Nucleus accumbens (tissue), 56 donors: ENCODE results near the gene NEDD4L.
"Not testable (repeated sequence)": the region's sequence is repeated elsewhere in the genome, so short reads cannot be mapped to it uniquely, and the experiment has no call there.

Experiments
- DNase-seq, 56 donors: peaks; one replicate each; lab custom pipeline; 2025; lab: John Stamatoyannopoulos, UW

NEDD4L gene

DNA sequence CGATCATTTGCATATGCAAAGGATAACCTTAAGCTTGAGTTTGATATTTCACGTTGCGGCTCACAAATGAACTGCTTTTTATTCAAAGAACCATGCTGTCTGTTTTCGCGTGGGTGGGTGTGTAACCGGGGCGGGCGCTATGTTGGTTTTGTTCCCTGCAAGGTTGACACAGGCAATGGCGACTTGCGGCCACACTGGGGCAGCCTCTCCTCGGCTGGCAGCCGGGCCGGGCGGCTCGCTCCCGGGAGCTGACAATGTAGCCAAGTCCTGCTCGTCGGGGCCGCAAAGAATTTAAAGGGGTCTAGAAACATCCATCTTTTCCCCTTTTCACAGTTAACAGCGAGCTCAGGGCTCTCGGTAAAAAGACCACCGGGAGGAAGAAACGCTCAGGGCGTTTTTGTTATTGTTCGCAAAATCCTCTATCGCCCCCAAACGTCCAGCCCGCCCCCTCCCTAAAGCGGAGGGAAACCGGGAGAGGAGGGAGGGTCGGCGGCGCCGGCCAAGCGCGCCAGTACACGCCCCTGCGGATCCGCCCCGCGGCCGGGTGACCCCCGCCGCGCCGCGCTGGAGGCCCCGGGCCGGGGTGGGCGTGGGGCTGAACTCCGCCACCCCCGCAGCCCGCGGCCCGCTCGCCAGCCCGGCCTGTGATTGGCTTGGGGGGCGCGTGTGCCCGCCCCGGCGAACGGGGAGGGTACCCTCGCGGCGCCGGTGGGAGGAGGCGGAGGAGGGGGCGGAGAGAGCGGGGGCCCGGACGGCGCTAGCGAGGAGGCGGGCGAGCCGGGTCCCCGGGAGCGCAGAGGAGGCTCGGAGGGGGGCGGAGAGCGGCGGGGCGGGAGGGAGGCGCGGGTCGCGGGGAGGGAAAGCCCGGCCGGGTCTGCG is at the start of gene NEDD4L:
Gene NEDD4L (plus strand): TSS at position 736 of the 879 bp plus-strand sequence. CDS start 435 bp downstream, outside the sequence.
- peak; percentile 10 to 91 (median 74) for DNase-seq

DNA sequence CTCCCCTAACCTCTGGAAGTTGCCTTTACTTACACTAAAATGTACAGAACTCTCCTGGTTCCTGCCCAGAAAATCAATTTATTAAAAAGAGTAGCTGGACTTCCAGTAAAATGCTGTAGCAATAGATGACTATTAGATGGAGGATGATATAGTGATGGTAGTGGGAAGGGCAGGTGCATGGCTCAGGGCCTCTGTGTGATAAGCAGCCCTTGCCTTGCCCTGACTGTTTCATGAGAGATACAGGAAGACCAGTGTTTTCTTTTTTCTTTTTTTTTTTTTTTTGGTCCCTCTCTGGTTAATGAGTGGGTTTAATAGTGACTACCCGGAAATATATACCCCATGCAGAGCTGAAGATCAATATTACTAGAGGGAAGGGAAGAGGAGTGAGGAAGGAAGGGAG is 48.7 kb upstream of the NEDD4L start:
- no peak for DNase-seq

DNA sequence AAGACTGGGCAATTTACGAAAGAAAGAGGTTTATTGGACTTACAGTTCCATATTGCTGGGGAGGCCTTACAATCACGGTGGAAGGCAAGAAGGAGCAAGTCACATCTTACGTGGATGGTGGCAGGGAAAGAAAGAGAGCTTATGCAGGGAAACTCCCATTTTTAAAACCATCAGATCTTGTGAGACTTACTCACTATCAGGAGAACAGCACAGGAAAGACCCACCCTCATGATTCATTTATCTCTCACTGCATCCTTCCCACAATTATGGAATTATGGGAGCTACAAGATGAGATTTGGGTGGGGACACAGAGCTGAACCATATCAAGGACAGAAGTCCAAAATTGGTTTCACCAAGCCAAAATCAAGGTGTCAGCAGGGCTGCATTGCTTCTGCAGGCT is 47.1 kb upstream of the NEDD4L start:
- not testable (repeated sequence) for DNase-seq

DNA sequence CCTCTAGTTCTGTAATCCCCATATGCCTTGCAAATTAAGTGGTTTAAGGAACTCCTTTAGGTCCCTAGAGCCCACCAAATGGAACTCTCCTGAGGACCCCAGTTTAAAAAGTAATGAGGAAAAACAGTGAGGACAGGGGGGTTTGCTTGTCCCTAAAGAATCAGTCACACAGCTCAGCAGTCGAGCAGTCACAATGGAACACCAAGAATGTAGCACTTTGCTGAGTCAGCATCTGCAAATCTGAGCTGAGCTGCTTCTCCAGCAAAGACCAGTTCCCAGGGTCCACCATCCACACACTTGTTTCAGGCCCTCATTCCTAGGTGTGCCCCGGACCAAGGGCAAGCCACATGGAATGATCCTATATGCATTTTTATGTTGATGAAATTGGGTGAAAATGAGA is 46.2 kb upstream of the NEDD4L start:
- DNase-seq = no peak

DNA sequence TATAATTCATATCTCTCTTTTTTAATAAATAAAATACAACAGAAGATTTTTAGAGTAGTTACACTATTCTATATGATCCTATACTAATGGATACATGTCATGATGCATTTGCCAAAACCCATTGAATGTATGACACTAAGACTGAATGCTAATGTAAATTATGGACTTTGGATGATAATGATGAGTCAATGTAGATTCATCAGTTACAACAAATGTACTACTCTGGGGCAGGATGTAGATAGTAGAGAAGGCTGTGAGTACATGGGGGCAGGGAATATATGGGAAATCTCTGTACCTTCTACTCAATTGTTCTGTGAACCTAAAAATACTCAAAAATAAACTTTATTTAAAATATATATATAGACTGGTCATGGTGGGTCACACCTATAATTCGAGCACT is 45.6 kb upstream of the NEDD4L start:
- no peak for DNase-seq

DNA sequence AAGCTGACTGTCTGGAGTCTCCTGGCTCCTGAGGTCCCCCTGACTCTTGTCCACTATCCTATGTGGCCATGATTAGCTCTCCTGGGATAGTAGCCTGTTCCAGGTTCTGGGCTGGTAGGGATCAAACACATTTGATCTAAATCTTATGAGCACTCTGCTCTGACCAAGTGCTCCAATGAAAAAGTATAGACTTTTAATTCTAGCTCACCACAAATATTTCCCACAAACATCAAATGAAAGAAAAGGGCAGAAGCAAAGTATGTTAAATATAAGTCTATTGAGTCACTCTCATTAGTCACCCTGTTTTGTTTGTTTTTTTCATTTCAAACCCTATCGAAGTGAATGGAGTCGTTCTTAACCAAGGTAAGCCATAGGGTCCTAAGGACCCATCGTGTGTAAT is 39.7 kb upstream of the NEDD4L start:
- no peak for DNase-seq

- DNase-seq = no peak
Measured at GRCh38 chr18:58005011-58005410, 39.0 kb upstream of the NEDD4L start.

- DNase-seq = peak in 1 of 56 donors; percentile 2
Measured at GRCh38 chr18:58005885-58006523, 38.0 kb upstream of the NEDD4L start.

GRCh38 chr18:58009166-58009565 is 34.9 kb upstream of the NEDD4L start:
- no peak for DNase-seq

GRCh38 chr18:58010265-58010664 is 33.8 kb upstream of the NEDD4L start:
- DNase-seq = no peak

DNA sequence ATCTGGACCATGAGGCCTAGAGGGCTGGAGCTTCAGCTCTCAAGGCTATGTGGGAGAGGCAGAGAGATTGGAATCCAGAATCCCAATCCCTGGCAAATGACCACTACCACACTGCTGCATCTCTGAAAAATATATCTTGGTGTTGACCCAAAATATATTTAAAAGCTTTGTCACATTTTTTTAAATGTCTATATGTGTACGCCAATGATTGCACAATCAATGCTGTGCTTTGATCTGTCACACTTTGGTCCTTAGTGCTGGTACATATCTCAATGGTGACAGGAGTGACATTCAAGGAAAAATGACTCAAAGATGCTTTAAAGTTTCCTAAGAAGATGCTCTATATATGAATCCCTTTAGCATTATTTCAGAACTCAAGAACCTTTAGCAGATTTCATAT is 31.7 kb upstream of the NEDD4L start:
- DNase-seq = no peak

- DNase-seq = no peak
Measured at GRCh38 chr18:58013241-58014211, 30.5 kb upstream of the NEDD4L start.

DNA sequence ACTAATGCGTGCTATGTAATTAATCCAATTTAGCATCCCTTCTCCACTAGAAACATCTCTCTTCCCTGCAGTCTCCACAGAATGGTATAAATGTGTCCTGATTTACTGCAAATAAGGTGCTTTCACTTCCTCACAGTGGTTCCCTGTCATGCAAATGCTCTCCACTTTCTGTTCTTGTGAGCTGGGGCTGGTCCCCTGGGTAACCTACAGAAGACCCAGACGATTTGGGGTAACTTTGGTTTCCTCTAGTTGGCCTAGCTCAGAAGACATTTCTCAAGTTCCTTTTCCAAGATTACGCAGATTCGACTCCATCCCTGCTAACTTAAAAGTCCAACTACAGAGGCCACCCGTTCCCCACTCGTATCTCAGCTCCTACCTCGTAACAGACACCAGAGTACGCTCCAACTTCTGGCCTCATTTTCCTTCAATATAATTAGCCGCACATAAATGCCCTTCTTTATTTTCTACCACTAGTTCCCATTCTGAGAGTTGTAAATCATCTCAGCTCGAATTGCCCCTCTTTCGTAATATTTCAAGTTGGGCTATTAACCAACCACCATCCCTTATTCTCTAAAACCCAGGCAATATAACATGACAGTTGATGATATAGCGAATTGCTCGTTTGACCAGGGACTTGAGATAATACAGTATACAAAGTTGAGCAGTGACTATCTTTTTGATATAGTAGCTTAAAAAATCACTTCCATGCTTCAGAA is 28.8 kb upstream of the NEDD4L start:
- peak in 7 of 56 donors; percentile 1 to 20 (median 4) for DNase-seq

- DNase-seq = no peak
Measured at GRCh38 chr18:58017267-58017666, 26.8 kb upstream of the NEDD4L start.

GRCh38 chr18:58020567-58021107 is 23.4 kb upstream of the NEDD4L start:
- no peak for DNase-seq

- DNase-seq = no peak
Measured at GRCh38 chr18:58021504-58021903, 22.5 kb upstream of the NEDD4L start.

DNA sequence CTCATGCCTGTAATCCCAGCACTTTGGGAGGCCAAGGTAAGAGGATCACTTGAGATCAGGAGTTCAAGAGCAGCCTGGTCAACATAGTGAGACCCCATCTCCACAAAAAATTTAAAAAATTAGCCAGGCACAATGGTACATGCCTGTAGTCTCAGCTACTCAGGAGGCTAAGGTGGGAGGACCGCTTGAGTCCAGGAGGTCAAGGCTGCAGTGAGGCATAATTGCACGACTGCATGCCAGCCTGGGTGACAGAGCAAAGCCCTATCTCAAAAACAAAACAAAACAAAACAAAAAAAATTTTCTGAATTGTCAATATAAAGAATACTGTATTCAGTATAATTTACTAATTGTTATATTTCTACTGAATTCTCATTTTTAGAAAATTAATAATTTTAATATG is 20.9 kb upstream of the NEDD4L start:
- DNase-seq = no peak

DNA sequence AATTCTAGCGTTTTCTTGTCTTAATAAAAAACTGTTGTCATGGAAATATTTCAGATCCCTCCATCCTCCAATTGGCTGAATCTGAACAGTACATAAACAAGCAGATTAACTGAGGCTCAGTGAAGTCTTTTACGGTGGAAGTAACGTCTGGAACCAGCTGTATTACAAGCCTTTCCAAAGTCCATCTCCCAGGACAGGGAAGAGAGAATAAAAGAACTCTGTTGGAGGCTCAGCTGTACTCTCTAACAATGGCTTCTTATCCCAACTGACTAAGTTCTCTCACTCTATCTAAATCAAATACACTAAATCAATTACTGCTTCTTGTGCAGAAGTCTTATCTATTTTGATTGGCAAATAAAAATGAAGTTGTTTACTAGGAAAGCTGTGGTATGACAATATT is 19.9 kb upstream of the NEDD4L start:
- DNase-seq = no peak

DNA sequence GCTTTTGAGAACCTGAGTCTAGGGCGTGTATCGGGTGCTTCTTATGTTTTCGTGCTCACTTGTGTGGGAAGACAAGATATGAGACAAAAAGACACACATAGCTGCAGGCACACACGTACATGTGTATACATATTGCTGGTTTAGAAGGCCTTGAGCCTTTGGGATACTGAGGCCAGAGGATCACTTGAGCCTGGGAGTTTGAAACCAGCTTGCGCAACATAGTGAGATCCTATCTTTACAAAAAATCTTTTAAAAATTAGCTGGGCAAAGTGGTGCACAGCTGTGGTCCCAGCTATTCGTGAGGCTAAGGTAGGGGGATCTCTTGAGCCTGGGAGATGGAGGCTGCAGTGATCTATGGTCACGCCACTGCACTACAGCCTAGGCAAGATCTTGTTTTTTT is 18.8 kb upstream of the NEDD4L start:
- no peak for DNase-seq

DNA sequence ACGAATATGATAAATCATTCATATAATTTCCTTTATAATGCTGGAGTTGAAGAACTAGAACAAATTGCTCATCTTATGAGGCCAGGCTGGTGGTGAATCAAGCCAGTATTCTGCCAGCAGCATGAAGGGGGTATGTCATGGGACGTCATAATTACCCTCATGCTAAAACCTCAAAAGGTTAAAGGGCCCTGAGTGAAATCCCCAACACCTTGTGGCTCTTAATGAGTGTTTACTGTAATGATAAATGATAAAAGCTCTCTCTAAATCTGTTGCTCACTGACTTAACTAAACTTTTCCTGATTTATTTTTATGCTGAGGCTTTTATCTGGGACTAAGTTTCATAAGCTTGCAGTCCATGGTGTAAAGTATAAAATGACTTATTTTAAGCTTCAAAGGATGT is 18.3 kb upstream of the NEDD4L start:
- no peak for DNase-seq
